KMS-11 (cell line): ENCODE results near the gene KRTAP1-1.

Source experiments
- H2AFZ ChIP-seq: fragments of 200-600 bp; sonication (generic); 2 replicates; pipeline ENCODE4 v1.6.1; 2016; ENCODE audit warnings: antibody characterized with exemption, mixed run types, low read depth
- H3K27ac ChIP-seq: fragments of 200-600 bp; sonication (generic); 2 replicates; pipeline ENCODE4 v1.6.1; 2016; ENCODE audit warnings: mild to moderate bottlenecking, mixed run types
- H3K27me3 ChIP-seq: fragments of 200-600 bp; sonication (generic); 2 replicates; pipeline ENCODE4 v1.6.1; 2017; ENCODE audit warnings: mild to moderate bottlenecking, low read depth, mixed run types, moderate library complexity; ENCODE audit not compliant: insufficient read depth
- H3K36me3 ChIP-seq: fragments of 200-600 bp; sonication (generic); 2 replicates; pipeline ENCODE4 v1.6.1; 2017; ENCODE audit warnings: mild to moderate bottlenecking, mixed run types; ENCODE audit not compliant: insufficient read depth
- H3K4me1 ChIP-seq: fragments of 200-600 bp; sonication (generic); 2 replicates; pipeline ENCODE4 v1.6.1; 2016; ENCODE audit warnings: mild to moderate bottlenecking, low read depth, mixed run types; ENCODE audit not compliant: poor library complexity, severe bottlenecking
- H3K4me2 ChIP-seq: fragments of 200-600 bp; sonication (generic); 2 replicates; pipeline ENCODE4 v1.7.0; 2016; ENCODE audit warnings: mild to moderate bottlenecking, mixed run types
- H3K4me3 ChIP-seq: fragments of 200-600 bp; sonication (generic); IDR thresholded peaks from 2 replicates; pipeline ENCODE4 v1.6.1; 2017; ENCODE audit warnings: low read depth, low read length, mixed read lengths; ENCODE audit not compliant: insufficient read depth
- H3K79me2 ChIP-seq: fragments of 200-600 bp; sonication (generic); 2 replicates; pipeline ENCODE4 v1.6.1; 2016; ENCODE audit warnings: low read depth, mixed run types; ENCODE audit not compliant: insufficient read depth
- H3K9ac ChIP-seq: fragments of 200-600 bp; sonication (generic); 2 replicates; pipeline ENCODE4 v1.6.1; 2016; ENCODE audit warnings: mild to moderate bottlenecking, mixed run types
- H4K20me1 ChIP-seq: fragments of 200-600 bp; sonication (generic); 2 replicates; pipeline ENCODE4 v1.6.1; 2016; ENCODE audit warnings: mild to moderate bottlenecking, mixed run types; ENCODE audit not compliant: insufficient read depth
- TF ChIP-seq, protein P1 (sequence below): fragments of 200-600 bp; sonication (generic); conservative IDR thresholded peaks from 2 replicates; pipeline ENCODE4 v1.6.1; 2017; ENCODE audit warnings: low read depth, mild to moderate bottlenecking, antibody characterized with exemption, low read length, moderate library complexity, mixed read lengths

The KRTAP1-1 gene

DNA sequence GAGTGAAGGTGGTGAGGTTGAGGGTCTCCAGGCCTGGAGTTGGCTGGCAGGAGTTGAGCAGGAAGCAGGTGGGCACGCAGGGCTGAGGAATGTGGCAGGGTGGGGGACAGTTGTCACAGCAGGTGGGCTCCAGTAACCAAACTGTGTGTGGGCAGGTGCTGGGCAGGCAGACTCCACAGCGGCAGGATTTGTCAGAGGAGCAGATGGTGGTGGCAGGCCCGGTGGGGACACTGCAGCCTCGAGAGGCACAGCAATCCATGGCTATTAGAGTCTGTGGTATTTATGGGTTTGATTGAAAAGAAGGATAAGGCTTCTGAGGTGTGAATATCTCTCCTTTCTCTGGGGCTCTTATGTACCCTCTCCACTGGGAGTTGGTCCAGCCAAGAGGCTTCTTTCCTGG lies 47.4 kb downstream of the KRTAP1-1 start, which contains the start of gene KRTAP3-3:
Gene KRTAP3-3 (minus strand): TSS at position 326 of the 400 bp plus-strand sequence. CDS start 67 bp downstream, at position 259.
- no peak within 1 kb of the TSS for H3K4me2 ChIP-seq
- no peaks in the 10 kb centered on the region for H3K79me2 ChIP-seq
- H4K20me1 ChIP-seq: no peaks in the 10 kb centered on the region
- no peaks in the 10 kb centered on the region for H3K36me3 ChIP-seq
- no peak within 1 kb of the TSS for H3K9ac ChIP-seq
- H3K4me1 ChIP-seq: no peaks in the 10 kb centered on the region
- TF ChIP-seq, protein P1, sequence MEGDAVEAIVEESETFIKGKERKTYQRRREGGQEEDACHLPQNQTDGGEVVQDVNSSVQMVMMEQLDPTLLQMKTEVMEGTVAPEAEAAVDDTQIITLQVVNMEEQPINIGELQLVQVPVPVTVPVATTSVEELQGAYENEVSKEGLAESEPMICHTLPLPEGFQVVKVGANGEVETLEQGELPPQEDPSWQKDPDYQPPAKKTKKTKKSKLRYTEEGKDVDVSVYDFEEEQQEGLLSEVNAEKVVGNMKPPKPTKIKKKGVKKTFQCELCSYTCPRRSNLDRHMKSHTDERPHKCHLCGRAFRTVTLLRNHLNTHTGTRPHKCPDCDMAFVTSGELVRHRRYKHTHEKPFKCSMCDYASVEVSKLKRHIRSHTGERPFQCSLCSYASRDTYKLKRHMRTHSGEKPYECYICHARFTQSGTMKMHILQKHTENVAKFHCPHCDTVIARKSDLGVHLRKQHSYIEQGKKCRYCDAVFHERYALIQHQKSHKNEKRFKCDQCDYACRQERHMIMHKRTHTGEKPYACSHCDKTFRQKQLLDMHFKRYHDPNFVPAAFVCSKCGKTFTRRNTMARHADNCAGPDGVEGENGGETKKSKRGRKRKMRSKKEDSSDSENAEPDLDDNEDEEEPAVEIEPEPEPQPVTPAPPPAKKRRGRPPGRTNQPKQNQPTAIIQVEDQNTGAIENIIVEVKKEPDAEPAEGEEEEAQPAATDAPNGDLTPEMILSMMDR: no peak
- H3K4me3 ChIP-seq: no peak within 1 kb of the TSS
- H3K27me3 ChIP-seq: no peaks in the 10 kb centered on the region
- no peak within 1 kb of the TSS for H3K27ac ChIP-seq
- H2AFZ ChIP-seq: no peak within 1 kb of the TSS

DNA sequence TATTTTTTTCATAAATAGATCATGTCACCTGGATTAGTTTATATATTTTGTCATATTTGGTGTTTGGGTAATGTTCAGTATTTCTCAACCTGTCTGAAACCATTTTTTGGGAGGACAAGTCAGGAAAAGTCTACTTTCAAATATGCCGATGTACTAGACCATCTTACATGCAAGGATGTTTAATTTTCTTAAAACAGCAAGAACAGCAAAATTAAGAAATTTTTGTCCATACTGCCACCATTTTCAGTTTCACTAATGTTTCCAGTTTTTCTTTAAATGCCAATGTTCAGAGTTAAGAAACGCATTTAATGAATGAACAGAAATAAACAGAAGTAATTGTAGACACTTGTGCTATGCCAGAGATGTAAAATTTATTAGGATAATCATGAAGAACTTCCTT lies 48.2 kb downstream of the KRTAP1-1 start:
- H3K4me2 ChIP-seq: no peak overlapping the region
- no peak overlapping the region for H3K9ac ChIP-seq
- TF ChIP-seq, protein P1: no peak
- no peaks in the 10 kb centered on the region for H3K36me3 ChIP-seq
- no peaks in the 10 kb centered on the region for H3K4me1 ChIP-seq
- no peak overlapping the region for H2AFZ ChIP-seq
- H3K27me3 ChIP-seq: no peaks in the 10 kb centered on the region
- no peaks in the 10 kb centered on the region for H3K79me2 ChIP-seq
- H3K4me3 ChIP-seq: no peak overlapping the region
- H3K27ac ChIP-seq: no peak overlapping the region
- H4K20me1 ChIP-seq: no peaks in the 10 kb centered on the region

DNA sequence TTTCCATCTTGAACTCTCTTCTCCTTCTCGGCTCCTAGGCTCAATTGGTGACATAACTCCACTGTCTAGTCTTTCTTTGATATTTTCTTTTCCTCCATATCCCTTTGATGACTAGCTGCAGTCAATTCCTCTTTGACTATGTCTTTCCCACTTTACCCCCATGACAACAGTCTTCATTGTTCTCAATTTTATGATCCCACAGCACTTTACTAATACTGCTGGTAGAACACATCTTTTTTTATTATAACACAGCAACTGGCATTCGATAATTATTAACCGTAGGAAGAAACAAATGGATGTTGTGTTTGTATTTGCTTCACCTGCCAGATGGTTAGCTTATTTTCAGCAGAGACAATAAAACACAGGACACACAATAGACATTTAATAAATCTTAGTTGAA lies 48.6 kb downstream of the KRTAP1-1 start:
- H3K4me1 ChIP-seq: no peaks in the 10 kb centered on the region
- no peak overlapping the region for H3K4me3 ChIP-seq
- no peaks in the 10 kb centered on the region for H3K79me2 ChIP-seq
- H3K27me3 ChIP-seq: no peaks in the 10 kb centered on the region
- H3K9ac ChIP-seq: no peak overlapping the region
- no peaks in the 10 kb centered on the region for H4K20me1 ChIP-seq
- H3K4me2 ChIP-seq: no peak overlapping the region
- no peak overlapping the region for H2AFZ ChIP-seq
- H3K27ac ChIP-seq: no peak overlapping the region
- TF ChIP-seq, protein P1: no peak
- H3K36me3 ChIP-seq: no peaks in the 10 kb centered on the region
